ENCODE data around the gene CLMN. TPM values are rescaled to one million over a fixed set of nuclear protein-coding genes. Genes with fewer than 3 reads are reported as not detected.

The CLMN gene
- total RNA-seq, 1 donor from 2014 or later, result 19.6 TPM

DNA sequence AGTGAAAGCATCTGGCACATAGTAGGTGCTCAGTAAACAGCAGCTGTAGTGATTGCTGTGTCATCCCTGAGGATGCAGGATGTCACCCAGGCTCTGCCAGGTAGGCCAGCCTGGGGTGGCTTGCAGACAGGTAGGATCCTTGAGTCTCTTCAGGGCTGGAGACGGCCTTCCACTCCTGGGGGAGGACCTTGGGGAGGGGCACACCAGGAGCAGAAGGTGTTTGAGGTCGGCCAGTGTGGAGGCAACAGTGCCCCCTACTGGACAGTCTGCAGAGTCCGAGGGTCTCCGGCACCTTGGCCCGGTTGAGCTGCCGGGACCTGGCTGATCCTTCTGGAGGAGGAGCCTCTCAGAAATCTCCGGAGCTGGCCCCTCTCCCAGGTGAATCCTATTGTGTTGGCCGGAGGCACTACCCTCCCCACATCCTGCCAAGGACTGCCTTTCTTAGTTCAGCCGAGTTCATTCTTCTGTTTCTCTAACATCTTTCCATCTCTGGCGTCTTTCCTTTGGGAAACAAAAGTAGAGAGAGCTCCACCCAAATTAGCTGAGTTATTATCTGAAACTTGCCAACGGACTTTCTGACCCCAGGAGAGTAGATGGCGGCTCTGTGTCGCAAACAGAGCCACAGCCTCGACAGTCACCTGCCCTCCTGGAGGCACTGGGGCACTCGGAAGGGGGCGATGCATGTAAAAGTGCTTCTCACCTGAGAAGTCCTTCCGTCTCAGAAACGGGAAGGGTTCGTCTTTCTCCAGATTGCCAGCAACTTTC lies 41.8 kb upstream of the CLMN start:
- DNase-seq (ENCODE audit: extremely low spot score in 2 of 2), result no peak
- Histone ChIP-seq H3K27ac (no peak overlapping the region), H3K36me3 (no peaks in the 10 kb centered on the region), H3K4me1 (peaks cover 13% of the 10 kb centered on the region), H3K27me3 (no peaks in the 10 kb centered on the region), H3K4me3 (no peak overlapping the region), H3K9me3 (no peaks in the 10 kb centered on the region)
- intact Hi-C loops (cut with DNase I), result no loop called here
- TF ChIP-seq POLR2A (IDR thresholded peaks at IDR 0.05), result no peak
- peak in 1 of 2 donors; percentile 16 for TF ChIP-seq POLR2AphosphoS5 (IDR thresholded peaks at IDR 0.05; ENCODE audit: insufficient read depth in 1 of 2, low read depth in 1 of 2)
- TF ChIP-seq, protein P1, sequence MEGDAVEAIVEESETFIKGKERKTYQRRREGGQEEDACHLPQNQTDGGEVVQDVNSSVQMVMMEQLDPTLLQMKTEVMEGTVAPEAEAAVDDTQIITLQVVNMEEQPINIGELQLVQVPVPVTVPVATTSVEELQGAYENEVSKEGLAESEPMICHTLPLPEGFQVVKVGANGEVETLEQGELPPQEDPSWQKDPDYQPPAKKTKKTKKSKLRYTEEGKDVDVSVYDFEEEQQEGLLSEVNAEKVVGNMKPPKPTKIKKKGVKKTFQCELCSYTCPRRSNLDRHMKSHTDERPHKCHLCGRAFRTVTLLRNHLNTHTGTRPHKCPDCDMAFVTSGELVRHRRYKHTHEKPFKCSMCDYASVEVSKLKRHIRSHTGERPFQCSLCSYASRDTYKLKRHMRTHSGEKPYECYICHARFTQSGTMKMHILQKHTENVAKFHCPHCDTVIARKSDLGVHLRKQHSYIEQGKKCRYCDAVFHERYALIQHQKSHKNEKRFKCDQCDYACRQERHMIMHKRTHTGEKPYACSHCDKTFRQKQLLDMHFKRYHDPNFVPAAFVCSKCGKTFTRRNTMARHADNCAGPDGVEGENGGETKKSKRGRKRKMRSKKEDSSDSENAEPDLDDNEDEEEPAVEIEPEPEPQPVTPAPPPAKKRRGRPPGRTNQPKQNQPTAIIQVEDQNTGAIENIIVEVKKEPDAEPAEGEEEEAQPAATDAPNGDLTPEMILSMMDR (IDR thresholded peaks at IDR 0.05), result peak in 1 of 3 experiments; percentile 31

DNA sequence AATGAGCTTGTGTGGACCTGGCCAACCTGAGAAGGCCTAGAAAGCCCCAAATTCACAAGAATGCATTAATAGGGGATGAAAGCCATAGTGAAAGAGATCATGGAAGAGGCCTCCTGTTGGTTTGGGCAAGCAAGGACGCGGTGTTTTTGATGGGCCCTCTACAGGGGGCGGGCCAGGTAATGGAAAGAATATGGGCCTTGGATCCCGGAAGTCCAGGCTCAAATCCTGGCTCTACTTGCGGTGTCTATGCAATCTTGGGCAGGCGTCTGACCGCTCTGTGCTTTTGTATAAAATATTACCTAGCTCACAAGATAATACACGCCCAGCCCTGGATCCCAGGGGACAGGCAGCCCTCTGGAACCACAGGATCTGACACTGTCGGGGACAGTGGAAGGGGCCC lies 41.1 kb upstream of the CLMN start:
- DNase-seq (ENCODE audit: extremely low spot score in 2 of 2), result no peak
- peaks cover 11% of the 10 kb centered on the region for H3K4me1 ChIP-seq
- H3K9me3 ChIP-seq, result no peaks in the 10 kb centered on the region
- TF ChIP-seq, protein P1 (IDR thresholded peaks at IDR 0.05), result no peak
- no peak for TF ChIP-seq POLR2AphosphoS5 (IDR thresholded peaks at IDR 0.05; ENCODE audit: insufficient read depth in 1 of 2, low read depth in 1 of 2)
- TF ChIP-seq POLR2A (IDR thresholded peaks at IDR 0.05), result no peak
- no peaks in the 10 kb centered on the region for H3K27me3 ChIP-seq
- H3K27ac ChIP-seq, result no peak overlapping the region
- H3K36me3 ChIP-seq, result no peaks in the 10 kb centered on the region
- intact Hi-C loops (cut with DNase I), result no loop called here
- no peak overlapping the region for H3K4me3 ChIP-seq

DNA sequence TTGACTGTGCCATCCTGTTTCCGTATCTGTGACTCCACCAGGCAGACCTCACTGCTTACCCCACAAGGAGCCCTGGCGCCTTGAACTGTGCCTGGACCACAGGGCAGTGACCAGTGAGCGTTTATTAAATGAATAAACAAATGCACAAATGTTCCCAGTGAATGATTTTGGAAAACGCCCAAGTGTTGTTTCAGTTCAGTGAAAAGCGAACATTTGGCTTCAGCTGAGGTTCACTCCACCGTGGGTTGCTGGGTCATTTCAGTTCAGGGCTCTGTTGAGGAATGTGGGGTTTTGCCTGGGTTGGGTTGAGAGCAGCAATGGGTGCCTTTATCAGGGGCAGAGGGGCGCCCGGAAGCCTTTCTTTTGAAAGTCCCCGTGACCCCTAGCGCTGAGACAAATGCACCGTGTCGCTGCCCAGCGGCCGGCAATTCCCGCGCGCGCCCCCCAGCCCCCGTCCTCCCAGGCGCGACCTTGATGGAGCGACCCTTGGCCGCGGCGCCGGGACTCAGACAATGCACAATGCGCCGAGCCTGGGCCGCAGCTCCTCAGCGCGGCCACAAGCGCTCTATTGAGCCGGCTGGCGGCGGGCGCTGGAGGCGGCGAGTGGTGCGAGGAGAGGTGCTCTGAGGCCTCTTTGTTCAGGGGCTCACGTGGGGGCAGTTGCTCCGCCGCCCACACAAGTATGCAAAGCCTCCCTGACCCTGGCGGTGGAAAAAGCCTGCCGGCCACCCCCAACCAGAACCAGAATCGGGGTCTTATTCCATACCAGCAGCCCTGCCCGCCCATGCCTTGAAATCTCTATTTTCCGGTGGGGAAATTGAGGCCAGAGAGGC lies 40.5 kb upstream of the CLMN start:
- no peak for TF ChIP-seq POLR2AphosphoS5 (IDR thresholded peaks at IDR 0.05; ENCODE audit: insufficient read depth in 1 of 2, low read depth in 1 of 2)
- no peak for TF ChIP-seq POLR2A (IDR thresholded peaks at IDR 0.05)
- TF ChIP-seq, protein P1 (IDR thresholded peaks at IDR 0.05), result no peak
- intact Hi-C loops (cut with DNase I), result no loop called here
- H3K4me3 ChIP-seq, result no peak overlapping the region
- no peaks in the 10 kb centered on the region for H3K27me3 ChIP-seq
- no peak overlapping the region for H3K27ac ChIP-seq
- no peak for DNase-seq (ENCODE audit: extremely low spot score in 2 of 2)
- peaks cover 8% of the 10 kb centered on the region for H3K4me1 ChIP-seq
- no peaks in the 10 kb centered on the region for H3K36me3 ChIP-seq
- no peaks in the 10 kb centered on the region for H3K9me3 ChIP-seq

DNA sequence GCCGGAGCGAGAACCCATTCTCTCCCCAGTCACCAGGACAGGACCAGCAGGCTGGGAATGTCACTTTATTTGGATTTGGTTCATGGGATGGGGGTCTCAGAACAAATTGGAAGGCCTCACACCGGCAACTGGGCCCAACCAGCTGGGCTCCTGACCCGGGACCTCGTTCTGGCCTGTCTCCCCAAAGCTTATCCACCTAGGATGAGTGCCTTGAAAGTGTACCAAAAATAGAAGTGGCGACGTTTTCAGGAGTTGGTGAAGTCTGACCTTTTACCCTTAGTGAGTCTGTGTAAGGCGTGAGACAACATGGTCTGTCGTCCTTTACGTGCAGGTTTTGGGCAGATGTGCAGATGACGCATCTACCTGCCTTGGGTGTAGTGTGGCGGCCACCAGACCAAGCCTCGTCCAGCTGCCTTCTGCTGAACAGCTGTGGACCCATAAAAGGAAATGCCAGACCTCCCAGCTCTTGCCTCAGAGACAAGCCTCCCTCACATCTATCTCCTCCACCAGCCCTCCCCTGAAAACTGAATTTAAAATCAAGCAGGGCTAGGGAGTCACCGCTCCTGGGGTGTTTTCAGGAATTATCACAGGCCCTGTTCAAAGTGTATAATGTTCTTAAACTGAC lies 36.6 kb upstream of the CLMN start:
- intact Hi-C loops (cut with DNase I), result no loop called here
- TF ChIP-seq POLR2A (IDR thresholded peaks at IDR 0.05) (no peak), POLR2AphosphoS5 (IDR thresholded peaks at IDR 0.05; ENCODE audit: insufficient read depth in 1 of 2, low read depth in 1 of 2) (no peak)
- TF ChIP-seq, protein P1 (IDR thresholded peaks at IDR 0.05), result no peak

More for the DNA sequence above, 36.6 kb upstream of the CLMN start:
- Histone ChIP-seq H3K9me3 (peaks cover 10% of the 10 kb centered on the region), H3K27ac (no peak overlapping the region), H3K27me3 (no peaks in the 10 kb centered on the region), H3K4me3 (no peak overlapping the region), H3K36me3 (no peaks in the 10 kb centered on the region), H3K4me1 (peaks cover under 1% of the 10 kb centered on the region)
- DNase-seq (ENCODE audit: extremely low spot score in 2 of 2), result peak in 1 of 2 donors; percentile 70

Data from vagina (tissue), 2 donors.